ENCODE data around the gene USP2. TPM values are rescaled to one million over a fixed set of nuclear protein-coding genes. Genes with fewer than 3 reads are reported as not detected.
"Not testable (repeated sequence)": the region's sequence is repeated elsewhere in the genome, so short reads cannot be mapped to it uniquely, and the experiment has no call there.

USP2 gene
- polyA plus RNA-seq, 5 donors = 2.0 to 6.2 (median 3.8) TPM

DNA sequence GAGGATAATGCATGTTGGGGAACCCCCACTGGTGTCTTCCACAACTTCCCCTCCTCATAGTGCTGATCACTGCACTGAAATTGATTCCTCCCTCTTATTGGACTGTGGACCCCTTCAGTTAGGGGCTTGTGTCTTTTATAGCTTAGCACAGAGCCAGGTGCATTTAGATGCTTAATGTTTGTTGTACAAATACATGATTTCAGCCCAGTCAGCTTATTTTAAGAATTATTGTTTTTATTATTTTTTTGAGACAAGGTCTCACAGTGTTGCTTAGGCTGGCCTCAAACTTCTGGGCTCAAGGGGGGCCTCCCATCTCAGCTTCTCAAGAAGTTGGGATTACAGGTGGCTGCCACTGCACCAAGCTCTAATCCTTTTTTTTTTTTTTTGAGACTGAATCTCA is 33.2 kb upstream of the USP2 start:
- no peak for DNase-seq

GRCh38 chr11:119414321-119414720 is 32.8 kb upstream of the USP2 start:
- no peak for DNase-seq

DNA sequence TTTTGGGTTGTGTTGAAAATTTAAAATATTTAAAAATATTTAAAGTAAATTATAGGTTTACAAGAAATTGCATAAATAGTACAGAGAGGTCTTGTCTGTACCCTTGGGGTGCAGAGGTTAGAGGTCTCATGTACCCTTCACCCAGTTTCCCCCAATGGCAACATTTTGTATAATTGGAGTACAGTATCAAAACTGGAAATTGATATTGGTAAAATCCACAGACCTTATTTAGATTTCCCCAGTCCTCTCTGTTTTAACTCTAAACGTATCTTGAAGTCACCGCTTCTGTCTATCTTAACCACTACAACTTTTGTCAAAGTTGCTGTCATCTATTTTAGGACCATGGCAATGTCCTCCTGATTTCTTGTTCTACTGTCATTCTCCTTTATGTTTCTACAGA is 30.6 kb upstream of the USP2 start:
- no peak for DNase-seq

DNA sequence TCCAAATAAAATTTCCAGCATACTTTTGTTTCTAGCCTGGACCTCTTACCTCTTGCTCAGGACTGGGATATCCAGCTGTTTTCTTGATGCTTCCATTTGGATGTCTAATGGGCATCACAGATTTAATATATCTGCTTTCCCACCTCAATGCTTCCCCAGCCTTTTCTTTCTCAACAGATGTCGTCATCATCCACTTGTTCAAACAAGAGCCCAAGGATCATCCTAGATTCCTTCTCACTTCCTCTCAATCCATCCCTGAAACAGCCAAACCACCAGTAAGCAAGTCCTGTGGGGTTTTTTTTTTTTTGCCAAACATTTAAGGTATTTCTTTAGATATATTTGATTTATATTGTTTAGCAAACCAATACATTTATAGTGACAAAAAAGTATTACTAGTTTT is 29.0 kb upstream of the USP2 start:
- DNase-seq = no peak

- no peak for DNase-seq
Observed at GRCh38 chr11:119409731-119410130, 28.2 kb upstream of the USP2 start.

GRCh38 chr11:119406005-119406404 is 24.5 kb upstream of the USP2 start:
- no peak for DNase-seq

GRCh38 chr11:119405448-119405847 is 24.0 kb upstream of the USP2 start:
- DNase-seq = not testable (repeated sequence)

DNA sequence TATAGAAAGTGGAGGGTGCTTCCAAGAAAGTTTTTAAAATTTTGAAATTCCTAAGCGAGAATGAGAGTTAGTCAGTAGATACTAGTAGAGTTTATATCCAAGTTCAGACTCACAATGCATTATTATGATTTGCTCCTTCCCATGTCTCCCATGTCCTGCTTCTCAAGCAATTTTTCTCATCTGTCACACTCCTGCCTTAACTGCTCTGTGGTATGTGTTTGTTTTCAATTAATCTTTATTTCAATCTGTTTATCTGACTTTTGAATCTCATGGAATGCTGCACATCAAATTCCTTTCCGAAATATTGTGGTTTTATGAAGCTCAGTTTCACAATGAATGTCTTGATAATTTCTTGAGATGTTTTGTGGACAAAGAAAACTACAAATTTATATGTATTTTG is 23.4 kb upstream of the USP2 start:
- no peak for DNase-seq

DNA sequence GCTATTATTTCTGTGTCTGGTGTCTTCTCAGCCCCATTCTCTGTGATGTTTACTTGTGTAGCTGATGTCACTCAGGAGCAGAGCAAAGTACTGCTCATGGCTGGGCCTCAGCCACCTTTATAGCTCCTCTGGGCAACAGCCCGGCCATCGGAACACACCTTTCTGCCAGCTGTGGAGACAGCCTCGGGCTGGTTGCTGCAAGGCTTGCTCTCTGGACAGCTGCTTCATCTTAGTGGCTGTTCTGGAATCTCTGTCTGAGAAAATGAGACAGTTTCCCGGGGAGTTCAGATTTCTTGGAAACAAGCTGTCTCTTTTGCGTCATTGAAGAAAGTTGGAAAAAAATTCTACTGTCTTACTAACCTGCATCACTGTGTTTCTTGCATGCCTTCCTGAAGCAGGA is 21.5 kb upstream of the USP2 start:
- DNase-seq = no peak

GRCh38 chr11:119402470-119402869 is 21.0 kb upstream of the USP2 start:
- DNase-seq = no peak

DNA sequence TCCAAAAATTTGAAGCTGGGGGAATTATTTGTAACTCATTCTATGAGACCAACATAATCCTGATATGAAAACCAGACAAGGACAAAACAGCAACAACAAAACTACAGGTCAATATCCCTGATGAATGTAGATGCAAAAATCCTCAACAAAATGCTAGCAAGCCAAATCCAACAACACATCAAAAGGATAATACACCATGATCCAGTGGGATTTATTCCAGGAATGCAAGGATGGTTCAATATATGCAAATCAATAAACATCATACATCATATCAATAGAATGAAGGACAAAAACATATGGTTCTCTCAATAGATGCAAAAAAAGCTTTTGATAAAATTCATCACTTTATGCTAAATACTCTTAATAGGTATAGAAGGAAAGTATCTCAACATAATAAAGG is 19.4 kb upstream of the USP2 start:
- no peak for DNase-seq

DNA sequence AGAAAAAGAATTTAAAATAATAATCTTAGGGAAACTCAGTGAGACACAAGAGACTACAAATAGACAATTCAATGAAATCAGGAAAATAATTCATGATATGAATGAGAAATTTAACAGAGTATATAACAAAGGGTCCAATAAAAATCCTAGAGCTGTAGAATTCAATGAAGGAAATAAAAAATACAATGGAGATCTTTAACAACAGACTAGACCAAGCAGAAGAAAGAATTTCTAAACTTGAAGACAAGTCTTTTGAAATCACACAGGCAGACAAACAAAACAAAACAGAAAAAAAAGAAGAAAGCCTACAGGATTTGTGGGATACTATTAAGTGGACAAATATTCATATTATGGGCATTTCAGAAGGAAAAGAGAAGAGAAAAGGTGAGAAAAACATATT is 16.2 kb upstream of the USP2 start:
- DNase-seq = no peak

GRCh38 chr11:119396835-119397234 is 15.3 kb upstream of the USP2 start:
- no peak for DNase-seq

- DNase-seq = no peak
Observed at GRCh38 chr11:119391275-119391674, 9.8 kb upstream of the USP2 start.

DNA sequence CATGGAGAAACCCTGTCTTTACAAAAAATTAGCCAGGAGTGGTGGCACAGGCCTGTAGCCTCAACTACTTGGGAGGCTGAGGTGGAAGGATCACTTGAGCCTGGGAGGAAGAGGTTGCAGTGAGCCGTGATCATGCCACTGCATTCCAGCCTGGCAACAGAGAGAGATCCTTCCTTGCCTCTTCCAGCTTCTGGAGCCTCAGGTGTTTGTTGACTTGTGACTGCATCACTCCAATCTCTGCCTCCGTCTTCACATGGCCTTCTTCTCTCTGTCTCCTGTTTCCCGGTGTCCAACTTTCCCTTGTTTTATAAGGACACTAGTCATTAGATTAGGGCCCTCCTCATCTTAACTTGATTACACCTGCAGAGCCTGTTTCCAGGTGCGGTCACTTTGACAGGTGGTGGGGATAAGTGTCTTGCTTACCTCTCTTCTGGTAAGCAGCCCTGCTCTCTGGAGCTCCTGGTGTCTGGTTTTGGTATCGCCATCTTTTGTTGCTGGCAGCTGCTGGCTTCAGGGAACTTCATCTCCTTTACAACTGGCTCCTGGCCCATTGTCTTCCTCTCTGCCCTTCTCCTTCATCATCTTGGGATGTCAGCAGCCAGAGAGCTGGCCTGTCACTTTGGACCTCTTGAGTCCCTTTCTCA is 8.2 kb upstream of the USP2 start:
- no peak for DNase-seq

- DNase-seq = no peak
Observed at GRCh38 chr11:119388103-119388502, 6.6 kb upstream of the USP2 start.

DNA sequence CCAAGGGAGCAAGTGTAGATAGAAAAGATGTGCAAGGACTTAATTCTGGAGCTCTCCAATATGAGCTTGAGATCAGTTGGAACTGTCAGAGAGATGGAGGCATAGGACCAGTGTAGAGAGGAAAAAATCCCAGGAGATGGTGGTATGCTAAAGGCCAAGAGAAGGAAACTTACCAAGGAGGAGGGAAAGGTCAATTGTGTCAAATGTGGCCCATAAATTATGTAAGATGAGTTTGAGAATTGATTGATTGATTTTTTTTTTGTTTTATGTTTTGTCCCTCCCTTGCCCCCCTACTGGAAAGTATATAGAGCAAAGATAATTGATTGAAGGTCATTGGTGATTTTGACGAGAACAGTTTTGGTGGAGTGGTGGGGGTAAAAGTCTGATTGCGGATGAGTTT is 2.8 kb upstream of the USP2 start:
- DNase-seq = no peak

DNA sequence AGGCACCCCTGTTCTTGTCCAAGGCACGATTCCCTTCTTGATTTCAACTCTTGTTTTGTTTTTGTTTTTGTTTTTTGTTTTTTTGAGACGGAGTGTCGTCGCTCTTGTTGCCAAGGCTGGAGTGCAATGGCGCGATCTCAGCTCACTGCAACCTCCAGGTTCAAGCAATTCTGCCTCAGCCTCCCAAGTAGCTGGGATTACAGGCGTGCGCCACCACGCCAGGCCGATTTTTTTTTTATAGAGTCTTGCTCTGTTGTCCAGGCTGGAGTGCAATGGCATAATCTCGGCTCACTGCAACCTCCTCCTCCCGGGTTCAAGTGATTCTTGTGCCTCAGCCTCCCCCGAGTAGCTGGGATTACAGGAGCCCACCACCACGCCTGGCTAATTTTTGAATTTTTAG is 1.0 kb upstream of the USP2 start:
- DNase-seq = not testable (repeated sequence)

- DNase-seq = no peak
Observed at GRCh38 chr11:119382101-119382500, 611 bp upstream of the USP2 start.

GRCh38 chr11:119380827-119381180 is 686 bp downstream of the USP2 start:
- no peak for DNase-seq

- DNase-seq = no peak
Observed at GRCh38 chr11:119380160-119380826, 1.2 kb downstream of the USP2 start.

GRCh38 chr11:119378851-119379465 is 2.5 kb downstream of the USP2 start:
- no peak for DNase-seq

DNA sequence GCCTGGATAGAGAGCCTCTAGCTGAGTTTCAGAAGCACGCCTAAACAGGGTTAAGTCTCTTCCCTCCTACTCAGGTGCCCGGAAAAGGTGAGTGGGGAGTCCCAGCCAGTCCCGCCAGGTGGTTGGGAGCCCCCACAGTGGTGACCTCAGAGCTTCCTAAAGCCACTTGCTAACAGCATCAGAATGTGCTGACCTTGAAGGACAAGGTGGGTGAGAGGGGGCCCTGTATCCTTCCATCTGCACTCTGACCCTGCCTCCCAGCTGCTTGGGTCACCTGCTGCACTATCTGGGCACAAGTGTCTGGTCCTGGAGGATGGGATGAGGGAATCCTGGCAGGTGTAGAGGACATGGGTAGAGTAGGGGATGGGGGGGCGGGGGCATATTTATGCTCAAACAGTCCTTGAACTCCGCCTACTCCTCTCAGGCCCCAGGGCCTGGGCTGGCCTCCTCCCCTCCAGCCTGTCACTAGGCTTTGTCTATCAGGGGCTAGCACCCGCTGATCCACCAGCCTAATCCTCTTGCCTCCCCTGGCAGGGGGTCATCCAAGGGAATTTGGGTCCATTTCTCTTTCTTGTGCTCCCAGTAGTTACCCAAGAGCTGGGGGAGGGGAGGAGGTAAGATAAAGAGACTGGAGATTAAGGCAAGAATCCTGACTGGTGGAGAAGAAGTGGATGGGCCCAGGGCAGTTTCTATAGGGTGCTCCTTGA is 3.4 kb downstream of the USP2 start:
- no peak for DNase-seq

Measured in right lung (tissue), 5 donors.